ENCODE measurements around the gene SEZ6. TPM values are rescaled to one million over a fixed set of nuclear protein-coding genes. Genes with fewer than 3 reads are reported as not detected.

Gene SEZ6
- total RNA-seq, 2 donors from 2014 or later: 0.12 to 0.31 TPM

Other genes with a start within 250 kb of the SEZ6 start
- gene FAM222B, start 163.2 kb downstream of the SEZ6 start, total RNA-seq: 10 to 100 TPM; 15.7 to 18.8 TPM
- 10 to 100 TPM; 29.0 to 30.2 TPM for gene ERAL1, start 151.0 kb downstream of the SEZ6 start, total RNA-seq
- 100 to 1,000 TPM in 1 of 2 donors, 10 to 100 TPM in 1; 89.9 to 107 TPM for gene FLOT2, start 108.3 kb downstream of the SEZ6 start, total RNA-seq
- 1 to 10 TPM; 2.8 to 3.7 TPM for gene DHRS13, start 103.0 kb downstream of the SEZ6 start, total RNA-seq
- 10 to 100 TPM; 18.8 to 23.4 TPM for gene PHF12, start 54.5 kb downstream of the SEZ6 start, total RNA-seq
- gene PIPOX, start 37.1 kb upstream of the SEZ6 start, total RNA-seq: under 1 TPM; 0.55 to 0.91 TPM
- 100 to 1,000 TPM; 179 to 190 TPM for gene MYO18A, start 174.4 kb upstream of the SEZ6 start, total RNA-seq
- not detected for gene CRYBA1, start 240.8 kb upstream of the SEZ6 start, total RNA-seq